Liver (tissue), 3 donors: ENCODE measurements around the gene CFAP299.

Source experiments
- CTCF ChIP-seq: fragments of 150-350 bp; IDR thresholded peaks from 2 replicates; pipeline ENCODE4 v1.5.1; 2017; ENCODE audit warnings: improper control_type of control experiment, low read depth, low read length; ENCODE audit not compliant: missing input control
- GABPA ChIP-seq, 2 donors: IDR thresholded peaks in 1 of 2; conservative IDR thresholded peaks in 1 of 2; 2 replicates each; pipeline ENCODE4 v1.6.1; 2016; ENCODE audit warnings: antibody characterized with exemption in 2 of 2, mild to moderate bottlenecking in 1 of 2, moderate library complexity in 1 of 2
- MAX ChIP-seq: IDR thresholded peaks from 2 replicates; pipeline ENCODE4 v1.6.1; 2016; ENCODE audit warnings: antibody characterized with exemption
- donor health status: healthy.
- donor health status: healthy.

- TF ChIP-seq CTCF: no peak
- no peak for TF ChIP-seq GABPA (IDR thresholded peaks at IDR 0.05 in 1 of 2, conservative IDR thresholded peaks at IDR 0.05 in 1 of 2)
- TF ChIP-seq MAX: no peak
Measured at GRCh38 chr4:80454556-80454955, 119.0 kb downstream of the CFAP299 start.
